Measurements from ENCODE around the gene GINS3.

The GINS3 gene

DNA sequence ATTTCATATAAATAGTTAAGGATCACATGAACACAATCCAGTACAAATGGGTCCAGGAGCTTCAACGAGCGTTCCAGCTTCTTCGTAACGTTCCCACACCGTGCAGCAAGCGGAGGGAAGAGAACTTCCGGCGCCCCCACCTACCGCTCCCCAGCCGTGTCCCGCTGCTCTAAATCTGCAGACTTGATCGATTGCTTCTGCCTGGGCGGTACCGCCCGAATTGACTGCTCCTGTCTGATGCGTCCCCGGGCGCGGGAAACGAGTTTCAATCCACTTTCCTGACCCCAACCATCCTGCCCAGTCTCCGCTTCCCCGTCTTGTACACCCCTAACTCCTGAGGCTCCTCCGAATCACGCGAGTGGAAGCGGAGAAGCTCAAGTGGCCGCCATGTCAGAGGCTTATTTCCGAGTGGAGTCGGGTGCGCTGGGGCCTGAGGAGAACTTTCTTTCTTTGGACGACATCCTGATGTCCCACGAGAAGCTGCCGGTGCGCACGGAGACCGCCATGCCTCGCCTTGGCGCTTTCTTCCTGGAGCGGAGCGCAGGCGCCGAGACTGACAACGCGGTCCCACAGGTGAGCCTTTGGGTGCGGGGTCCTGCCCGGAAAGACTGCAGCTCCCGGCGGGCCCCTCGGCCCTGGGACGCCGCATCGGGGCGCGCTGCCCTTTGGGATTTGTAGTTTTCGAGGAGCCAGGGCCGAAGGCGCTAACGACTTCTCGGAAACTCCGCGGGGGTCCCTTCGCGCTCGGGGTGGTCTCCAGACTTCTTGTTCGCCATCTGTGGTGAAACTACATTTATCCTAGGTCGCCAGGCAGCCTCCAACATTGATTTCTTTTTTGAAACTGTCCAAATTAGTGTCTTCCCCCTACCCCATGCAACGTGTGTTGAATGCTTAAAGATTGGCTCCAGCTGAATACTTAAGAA is at the start of gene GINS3:
Gene GINS3, plus strand, starts transcription at position 257 of the 923 bp plus-strand sequence. Its CDS starts 131 bp downstream, at position 388.
- peak; percentile 88 for DNase-seq (ENCODE audit: low spot score)

DNA sequence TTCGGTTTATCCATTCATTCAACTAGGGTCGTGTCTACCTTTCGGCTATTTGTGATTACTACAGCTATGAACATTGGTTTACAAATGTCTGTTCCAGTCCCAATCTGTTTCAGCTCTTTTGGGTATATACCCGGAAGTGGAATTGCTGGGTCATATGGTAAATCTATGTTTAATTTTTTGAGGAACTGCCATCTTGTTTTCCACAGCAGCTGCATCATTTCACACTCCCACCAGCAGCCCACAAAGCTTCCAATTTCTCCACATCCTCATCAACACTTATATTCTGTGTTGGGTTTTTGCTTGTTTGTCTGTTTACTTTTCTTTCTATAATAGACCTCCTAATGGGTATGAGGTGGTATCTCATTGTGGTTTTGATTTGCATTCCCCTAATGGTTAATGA is 48.7 kb upstream of the GINS3 start:
- DNase-seq (ENCODE audit: low spot score): no peak

DNA sequence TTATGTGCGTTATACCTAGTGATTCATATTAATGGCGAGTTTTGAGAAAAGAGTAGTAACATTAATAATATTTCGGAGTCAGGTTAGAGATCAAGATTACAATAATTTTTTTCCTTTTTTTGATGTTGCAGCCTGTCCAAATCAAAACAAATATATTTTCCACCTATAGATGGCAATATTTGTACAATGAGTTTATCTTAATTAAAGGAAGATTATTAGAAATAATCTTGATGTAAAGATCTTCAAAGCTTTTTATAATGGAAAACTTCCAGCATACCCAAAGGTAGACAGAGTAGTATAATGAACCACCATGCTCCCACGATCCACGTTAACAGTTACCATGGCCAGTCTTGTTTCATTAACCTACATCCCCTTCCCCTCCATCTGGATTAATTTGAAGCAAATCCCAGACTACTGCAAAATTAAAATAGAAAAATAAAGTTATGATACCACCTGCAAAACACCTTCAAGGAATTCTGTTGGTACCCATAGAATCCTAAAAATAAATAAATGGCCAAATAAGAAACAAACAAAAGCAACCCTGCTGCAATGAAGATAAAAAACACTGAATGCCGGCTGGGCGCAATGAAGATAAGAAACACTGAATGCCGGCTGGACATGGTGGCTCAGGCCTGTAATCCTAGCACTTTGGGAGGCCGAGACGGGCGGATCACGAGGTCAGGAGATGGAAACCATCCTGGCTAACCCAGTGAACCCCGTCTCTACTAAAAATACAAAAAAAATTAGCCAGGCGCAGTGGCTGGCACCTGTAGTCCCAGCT is 46.5 kb upstream of the GINS3 start:
- no peak for DNase-seq (ENCODE audit: low spot score)

DNA sequence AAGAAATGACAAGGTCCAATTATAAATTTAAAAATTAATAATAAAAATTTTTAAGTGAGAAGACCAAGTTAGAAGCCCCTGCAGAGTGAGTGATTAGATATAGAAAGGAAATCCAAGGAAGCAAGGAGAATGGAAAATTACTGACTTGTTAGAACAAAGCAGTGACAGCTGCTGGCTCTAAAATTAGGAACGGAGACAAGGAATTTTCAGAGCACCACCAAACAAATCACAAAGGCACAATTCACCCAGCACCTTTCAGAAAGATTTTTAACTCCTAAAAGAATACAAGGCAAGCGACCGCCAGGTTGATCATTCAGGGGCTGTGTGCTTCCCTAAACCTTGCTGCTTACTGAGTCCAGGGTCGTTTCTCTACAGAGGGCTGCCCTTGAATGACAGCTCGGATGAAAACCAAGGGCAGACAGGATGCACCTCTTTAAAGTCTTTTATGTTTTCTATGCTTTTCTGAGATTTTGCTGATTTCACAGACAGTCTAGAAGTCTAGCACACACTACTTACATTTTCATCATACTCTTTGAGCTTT is 45.4 kb upstream of the GINS3 start:
- DNase-seq (ENCODE audit: low spot score): no peak

DNA sequence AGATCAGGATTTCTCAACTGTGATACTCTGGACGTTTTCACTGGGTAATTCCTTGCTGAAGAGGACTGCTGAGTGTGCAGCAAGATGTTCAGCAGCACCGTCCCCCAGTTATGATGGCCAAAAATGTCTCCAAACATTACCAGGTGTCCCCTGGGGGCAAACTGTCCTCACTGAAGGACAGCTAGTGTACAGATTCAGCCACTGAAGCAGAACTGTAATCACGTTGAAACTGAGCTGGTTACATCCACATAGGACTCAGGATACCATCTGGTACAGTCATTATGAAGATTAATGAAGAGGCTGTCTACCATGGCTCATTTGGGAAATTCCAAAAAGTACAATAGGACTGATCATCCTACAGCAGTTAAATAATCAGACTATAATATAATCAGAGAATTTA is 43.3 kb upstream of the GINS3 start:
- DNase-seq (ENCODE audit: low spot score): no peak

DNA sequence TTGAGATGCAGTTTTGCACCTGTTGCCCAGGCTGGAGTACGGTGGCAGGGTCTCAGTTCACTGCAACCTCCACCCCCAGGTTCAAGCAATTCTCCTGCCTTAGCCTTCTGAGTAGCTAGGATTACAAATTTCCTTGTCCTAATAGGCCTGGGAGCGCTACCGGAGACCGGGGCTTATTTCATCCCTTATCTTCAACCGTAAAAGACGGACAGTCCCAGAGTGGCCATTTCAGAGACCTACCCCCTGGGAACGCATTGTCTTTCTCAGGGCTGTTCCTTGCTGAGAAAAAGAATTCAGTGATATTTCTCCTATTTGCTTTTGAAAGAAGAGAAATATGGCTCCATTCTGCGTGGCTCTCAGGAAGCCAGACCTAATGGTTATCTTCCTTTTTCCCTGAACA is 39.6 kb upstream of the GINS3 start:
- DNase-seq (ENCODE audit: low spot score): no peak

DNA sequence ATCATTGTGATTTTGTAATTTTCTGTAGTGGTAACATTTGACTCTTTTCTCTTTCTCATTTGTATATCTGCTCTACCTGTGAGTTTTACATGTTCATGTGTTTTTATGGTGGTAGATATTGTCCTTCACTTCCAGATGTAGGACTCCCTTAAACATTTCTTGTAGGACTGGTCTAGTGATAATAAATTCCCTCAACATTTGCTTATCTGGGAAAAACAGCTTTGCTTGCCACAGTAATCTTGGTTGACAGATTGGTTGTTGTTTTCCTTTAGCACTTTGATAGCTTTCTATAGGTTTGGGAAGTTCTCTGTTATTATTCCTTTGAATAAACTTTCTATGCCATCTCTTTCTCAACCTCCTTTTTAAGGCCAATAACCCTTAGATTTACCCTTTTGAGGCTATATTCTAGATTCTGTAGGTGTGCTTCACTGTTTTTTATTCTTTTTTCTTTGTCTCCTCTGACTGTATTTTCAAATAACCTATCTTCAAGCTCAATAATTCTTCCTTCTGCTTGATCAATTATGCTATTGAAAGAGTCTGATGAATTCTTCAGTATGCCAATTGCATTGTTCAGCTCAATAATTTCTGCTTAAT is 32.1 kb upstream of the GINS3 start:
- DNase-seq (ENCODE audit: low spot score): no peak

DNA sequence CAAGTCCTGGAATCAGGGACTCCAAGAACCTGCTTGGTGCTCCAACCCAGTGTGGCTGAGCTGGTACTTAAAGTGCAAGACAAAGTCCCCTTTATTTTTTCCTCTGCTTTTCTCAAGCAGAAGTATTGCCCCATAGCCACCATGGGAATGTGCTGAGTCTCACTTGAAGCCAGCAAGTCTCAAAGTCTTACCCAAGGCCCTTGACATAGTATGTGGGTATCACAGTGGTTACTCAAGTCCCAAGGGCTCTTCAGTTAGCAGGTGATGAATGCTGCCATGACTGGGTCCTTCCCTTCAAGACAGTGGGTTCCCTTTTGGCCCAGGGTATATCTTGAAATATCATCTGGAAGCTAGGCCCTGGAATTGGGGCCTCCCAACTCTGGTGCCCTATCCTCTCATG is 30.5 kb upstream of the GINS3 start:
- no peak for DNase-seq (ENCODE audit: low spot score)

DNA sequence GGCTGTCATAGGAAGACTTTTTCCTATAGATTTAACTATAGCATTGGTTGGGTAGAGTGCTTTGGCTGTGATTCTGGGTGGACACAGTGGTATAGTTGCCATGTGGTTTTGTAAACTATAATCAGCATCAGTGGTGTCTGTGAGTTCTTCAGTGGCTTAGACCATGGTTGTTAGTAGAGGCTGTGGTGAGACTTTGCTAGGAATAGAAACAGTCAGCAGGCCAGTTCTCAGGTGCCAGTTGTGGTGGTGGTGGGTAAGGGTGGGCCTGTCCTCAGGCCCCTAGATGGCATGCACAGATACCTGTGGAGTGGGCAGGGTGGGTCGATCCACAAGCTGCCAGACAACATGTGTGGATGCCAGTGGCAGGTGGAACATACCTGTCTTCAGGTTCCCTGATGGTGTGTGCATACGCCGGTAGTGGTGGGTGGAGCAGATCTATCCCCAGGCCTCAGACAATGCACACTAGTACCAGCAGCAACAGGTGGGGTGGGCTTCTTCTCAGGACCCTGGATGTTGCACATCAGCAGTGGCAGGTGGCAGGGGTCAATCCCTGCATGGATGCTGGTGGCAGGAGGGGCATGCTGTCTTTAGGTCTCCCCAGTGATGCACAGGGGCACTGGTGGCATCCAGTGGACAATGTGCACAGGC is 28.4 kb upstream of the GINS3 start:
- no peak for DNase-seq (ENCODE audit: low spot score)

DNA sequence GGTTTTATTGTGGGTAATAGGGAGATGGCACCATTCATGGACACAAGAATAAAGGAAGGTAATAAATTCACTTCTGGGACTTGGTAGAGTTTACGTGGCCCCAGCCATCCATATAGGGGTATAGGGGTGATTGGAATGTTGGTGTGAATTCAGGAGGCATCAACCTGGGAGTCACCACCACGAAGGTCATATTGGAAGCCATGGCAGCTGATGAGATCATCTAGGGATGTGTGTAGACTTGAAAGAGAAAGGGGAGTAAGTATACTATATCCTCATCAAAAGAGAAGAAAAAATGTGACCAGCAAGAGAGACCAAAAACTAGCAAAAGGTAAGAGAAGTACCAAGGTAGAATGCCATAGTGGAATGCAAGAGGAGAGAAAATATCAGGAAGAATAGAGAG is 26.6 kb upstream of the GINS3 start:
- no peak for DNase-seq (ENCODE audit: low spot score)

DNA sequence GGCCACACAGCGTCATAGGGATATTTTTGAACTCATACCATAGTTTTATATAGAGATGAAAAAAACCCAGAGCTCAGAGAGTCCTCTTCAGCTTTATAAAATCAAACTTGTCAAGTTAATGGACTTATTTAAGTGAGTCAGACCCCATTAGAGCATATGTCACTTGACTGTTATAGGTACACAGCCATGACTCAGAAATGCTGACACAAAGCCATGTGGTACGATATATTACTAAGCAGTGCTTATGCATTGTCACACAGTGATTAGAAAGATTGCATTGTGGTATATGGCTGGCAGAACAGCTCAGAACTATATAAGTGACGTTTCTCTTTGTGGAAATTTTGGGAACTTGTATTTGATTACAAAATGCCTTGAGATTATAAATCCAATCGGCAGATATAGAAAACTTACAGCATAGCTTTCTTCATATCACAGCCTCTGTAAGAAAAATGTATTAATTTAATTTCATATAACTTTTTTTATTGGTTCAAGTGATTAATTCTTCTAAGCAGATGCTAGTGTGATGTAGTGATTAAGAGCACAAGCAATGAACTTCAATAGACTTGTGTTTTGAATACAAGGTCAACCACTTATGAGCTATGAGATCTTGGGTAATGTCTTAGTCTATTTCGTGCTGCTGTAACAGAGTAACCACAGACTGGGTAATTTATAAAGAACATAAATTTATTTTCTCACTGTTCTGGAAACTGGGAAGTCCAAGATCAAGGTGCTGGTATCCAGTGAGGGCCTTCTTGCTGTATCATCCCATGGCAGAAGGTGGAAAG is 25.8 kb upstream of the GINS3 start:
- DNase-seq (ENCODE audit: low spot score): no peak

DNA sequence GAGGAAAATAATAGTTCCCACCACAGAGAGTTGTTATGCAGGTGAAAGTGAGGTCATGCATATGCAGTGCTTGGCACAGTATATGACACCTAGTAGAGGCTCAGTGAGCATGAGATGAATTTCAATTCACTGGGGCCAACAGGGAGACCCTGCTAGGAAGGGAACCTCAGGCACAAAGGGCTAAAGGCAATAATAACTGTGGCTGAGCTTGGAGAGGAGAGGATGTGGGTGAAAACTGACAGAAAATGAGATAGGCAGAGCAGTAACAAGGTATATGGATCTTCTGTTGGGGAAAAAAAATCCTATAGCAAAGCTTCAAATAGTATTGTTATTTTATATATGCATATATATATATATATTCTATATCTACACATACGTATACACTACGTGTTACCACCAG is 25.0 kb upstream of the GINS3 start:
- DNase-seq (ENCODE audit: low spot score): no peak

DNA sequence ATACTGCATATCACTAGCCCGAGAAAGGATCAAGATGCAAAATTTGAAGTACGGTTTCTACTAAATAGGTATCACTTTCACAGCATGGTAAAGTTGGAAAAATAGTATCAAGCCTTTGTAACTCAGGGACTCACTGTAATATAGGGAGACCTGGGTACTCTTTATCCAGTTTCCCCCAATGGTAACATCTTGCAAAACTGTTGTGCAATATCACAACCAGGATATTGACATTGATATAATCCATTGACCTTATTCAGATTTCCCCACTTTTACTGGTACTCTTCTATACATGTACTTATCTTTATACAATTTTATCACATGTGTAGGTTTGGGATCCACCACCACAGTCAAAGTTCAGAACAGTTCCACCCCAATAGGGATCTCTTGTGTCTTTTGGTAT is 20.4 kb upstream of the GINS3 start:
- no peak for DNase-seq (ENCODE audit: low spot score)

DNA sequence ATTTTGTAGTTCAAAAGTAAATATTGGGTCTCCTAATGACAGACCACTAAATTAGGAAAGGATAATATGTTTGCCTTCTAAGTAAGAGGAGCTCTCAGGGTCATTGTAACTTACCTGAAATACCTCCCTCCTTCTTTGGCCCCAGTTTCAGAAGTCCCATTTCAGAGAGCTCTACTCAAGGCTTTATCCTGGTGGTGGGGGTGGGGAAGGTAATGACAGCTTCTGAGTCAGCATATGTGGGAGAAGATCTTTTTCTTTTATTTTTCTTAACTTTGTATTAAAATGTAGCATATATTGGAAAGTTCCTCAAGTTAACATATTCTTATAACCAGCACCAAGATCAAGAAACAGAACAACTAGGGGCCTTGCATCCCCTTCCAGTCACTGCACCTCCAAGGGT is 16.9 kb upstream of the GINS3 start:
- no peak for DNase-seq (ENCODE audit: low spot score)

DNA sequence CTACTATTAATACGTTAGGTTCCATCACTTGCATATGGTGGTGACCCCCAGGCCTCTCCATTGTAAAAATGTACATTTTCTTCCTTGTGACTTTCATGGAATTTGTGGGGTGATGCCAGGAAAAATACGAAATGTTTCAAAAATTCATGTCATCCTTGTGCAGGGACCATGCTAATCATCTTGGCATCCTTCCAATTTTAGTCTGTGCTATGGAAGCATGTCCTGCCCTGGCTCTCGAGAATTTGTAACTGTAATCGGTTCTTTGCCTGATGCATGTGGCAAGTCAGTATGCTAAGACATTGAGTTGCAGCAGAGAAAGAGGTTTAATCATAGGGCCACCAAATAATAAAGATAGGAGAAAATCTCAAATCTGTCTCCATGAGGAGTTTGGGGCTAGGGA is 14.3 kb upstream of the GINS3 start:
- DNase-seq (ENCODE audit: low spot score): no peak

DNA sequence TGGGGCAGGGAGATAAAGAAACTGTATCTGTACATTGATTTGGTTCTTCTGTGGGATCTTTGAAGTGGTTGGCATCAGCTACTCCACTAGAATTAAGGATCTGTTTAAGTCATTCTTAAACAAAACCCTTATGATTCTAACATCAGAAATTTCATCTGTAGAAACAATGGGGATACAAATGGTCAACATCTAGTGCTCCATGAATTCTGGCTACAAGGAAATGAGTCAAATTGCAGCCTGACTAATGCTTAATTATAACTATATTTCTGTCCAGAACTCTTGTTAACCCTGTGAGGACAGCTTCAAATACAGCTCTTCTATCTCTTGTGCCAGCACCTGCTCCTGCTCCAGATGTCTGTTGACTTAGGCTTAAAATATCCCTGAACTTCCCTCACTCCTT is 13.9 kb upstream of the GINS3 start:
- no peak for DNase-seq (ENCODE audit: low spot score)

DNA sequence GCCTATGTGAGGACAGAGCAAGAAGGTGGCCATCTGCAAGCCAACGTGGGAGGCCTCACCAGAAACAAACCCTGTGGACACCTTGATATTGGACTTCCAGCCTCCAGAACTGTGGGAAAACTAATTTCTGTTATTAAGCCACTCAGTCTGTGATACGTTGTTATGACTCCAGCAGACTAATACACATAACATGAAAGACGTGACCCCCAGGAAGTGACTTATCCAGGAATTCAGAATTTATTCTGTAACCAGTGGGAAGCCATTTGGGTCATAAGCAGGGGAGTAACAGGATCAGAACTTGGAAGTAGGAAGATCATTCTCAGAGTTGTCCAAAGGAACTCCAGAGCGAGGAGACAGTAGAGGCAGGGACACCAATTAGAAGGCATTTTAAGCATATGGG is 12.5 kb upstream of the GINS3 start:
- no peak for DNase-seq (ENCODE audit: low spot score)

DNA sequence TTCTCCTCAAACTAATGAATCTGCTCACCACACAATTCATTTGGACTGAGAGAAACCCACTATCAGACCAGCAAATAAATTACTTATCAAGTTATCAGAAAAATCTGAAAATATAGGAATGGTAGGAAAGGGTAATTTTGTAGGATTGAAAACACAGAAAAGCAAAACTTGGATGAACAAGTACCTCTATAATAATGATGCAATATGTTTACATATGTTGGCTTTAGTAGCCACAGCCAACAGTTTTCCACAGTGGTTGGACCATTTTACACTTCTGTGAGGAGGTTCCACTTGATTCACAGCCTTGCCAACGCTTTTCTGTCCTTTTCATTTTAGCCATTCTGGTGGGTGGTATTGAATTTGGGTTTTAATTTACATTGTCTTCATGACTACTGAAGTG is 10.6 kb upstream of the GINS3 start:
- DNase-seq (ENCODE audit: low spot score): no peak

DNA sequence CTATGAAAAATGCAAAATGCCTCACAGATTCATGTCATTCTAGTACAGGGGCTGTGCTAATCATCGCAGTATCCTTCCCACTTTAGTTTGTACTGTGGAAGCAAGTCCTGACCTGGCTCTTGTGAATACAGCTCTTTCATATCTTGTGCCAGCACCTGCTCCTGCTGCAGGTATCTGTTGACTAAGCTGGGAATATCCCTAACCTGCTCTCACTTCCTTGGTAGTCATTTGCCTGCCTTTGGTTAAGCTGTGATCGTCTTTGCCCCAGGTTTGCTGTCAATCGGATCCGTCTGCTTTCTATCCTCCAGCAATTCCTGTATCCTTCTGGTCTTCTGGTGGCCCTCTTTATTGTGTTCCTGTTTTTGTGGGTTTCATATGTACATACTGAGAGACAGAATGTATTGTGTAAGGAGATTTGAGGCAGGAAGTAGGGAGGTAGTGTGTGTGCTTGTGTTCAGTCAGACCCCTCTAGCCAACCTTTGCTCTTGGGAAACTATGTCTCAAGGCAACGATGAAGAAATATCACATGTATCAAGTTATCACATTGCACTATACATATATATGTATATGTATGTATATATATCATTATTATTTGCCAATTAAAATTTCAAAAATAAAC is 7.7 kb upstream of the GINS3 start:
- no peak for DNase-seq (ENCODE audit: low spot score)

DNA sequence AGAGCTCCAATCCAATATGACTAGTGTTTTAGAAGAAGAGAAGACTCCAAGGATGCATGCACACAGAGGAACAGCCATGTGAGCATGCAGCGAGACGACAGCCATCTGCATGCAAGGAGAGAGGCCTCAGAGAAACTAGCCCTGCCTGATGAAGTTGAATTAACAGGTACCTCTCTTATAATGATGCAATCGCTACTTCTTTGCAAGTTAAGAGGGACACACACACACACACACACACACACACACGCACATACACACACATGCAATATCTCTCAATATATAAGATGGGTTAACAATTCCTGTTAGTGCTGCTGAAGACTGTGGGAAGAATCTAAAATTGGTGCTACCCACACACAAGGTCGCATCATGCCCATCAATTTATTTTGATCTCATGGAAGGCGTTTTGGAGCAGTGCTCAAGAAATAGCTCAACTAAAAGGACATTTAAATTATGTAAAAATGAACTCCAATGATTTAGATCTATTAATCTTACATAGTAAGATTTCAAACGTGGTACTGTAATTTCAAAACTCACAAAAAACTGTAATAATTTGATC is 7.0 kb upstream of the GINS3 start:
- DNase-seq (ENCODE audit: low spot score): no peak

DNA sequence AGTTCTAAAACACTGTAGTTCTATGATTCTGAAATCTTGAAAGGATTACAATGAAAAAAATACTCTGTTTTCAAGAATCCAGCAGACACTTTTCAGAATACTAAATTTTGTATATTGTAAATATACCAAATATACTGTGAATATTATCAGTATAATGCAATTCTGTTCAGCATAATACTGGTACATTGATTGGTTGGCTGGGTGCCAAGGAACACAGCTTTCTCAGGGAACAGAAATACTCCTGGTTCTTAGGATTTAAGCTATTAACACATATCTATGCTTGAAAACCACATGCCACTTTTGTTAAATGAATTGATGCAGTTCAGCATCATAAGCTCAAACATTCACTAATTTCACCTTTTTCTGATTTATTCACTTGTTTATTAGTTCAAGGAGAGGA is 2.5 kb upstream of the GINS3 start:
- DNase-seq (ENCODE audit: low spot score): no peak

Data from germinal center (tissue), 1 donor.